Neural progenitor cell (in vitro differentiated cells): ENCODE results near the gene TCTN1. TPM values are rescaled to one million over a fixed set of nuclear protein-coding genes. Genes with fewer than 3 reads are reported as not detected.

Source experiments
- DNase-seq: peaks from one replicate; pipeline ENCODE4 v3.0.0-alpha.2; 2016; ENCODE audit warnings: low spot score
- H2AFZ ChIP-seq: fragments of 200-600 bp; sonication (generic); replicated peaks from 2 replicates; pipeline ENCODE4 v1.6.1; 2016; ENCODE audit warnings: antibody characterized with exemption
- H3F3A ChIP-seq: fragments of 200-600 bp; sonication (generic); 2 replicates; pipeline ENCODE4 v1.6.1; 2016; ENCODE audit warnings: antibody characterized with exemption, low read depth
- H3K27ac ChIP-seq: fragments of 200-600 bp; sonication (generic); 2 replicates; pipeline ENCODE4 v1.5.1; 2016; ENCODE audit warnings: mild to moderate bottlenecking
- H3K27me3 ChIP-seq: fragments of 200-600 bp; sonication (generic); 2 replicates; pipeline ENCODE4 v1.6.1; 2016; ENCODE audit warnings: mild to moderate bottlenecking, moderate library complexity
- H3K36me3 ChIP-seq: fragments of 200-600 bp; sonication (generic); 2 replicates; pipeline ENCODE4 v1.5.1; 2016
- H3K4me1 ChIP-seq: fragments of 200-600 bp; sonication (generic); 2 replicates; pipeline ENCODE4 v1.6.1; 2016; ENCODE audit warnings: mixed run types
- H3K4me2 ChIP-seq: fragments of 200-600 bp; sonication (generic); 2 replicates; pipeline ENCODE4 v1.6.1; 2016
- H3K4me3 ChIP-seq: fragments of 200-600 bp; sonication (generic); 2 replicates; pipeline ENCODE4 v1.5.1; 2016
- H3K79me2 ChIP-seq: fragments of 200-600 bp; sonication (generic); 2 replicates; pipeline ENCODE4 v1.6.1; 2016; ENCODE audit warnings: low read depth
- H3K9ac ChIP-seq: fragments of 200-600 bp; sonication (generic); 2 replicates; pipeline ENCODE4 v1.6.1; 2016
- H3K9me3 ChIP-seq: fragments of 200-600 bp; sonication (generic); 2 replicates; pipeline ENCODE4 v1.5.1; 2016; ENCODE audit warnings: low read depth
- H4K20me1 ChIP-seq: fragments of 200-600 bp; sonication (generic); 2 replicates; pipeline ENCODE4 v1.6.1; 2016; ENCODE audit warnings: low read depth
- H3K27ac Mint-ChIP-seq: 3 replicates; pipeline ENCODE4 v1.8.0; 2021; ENCODE audit warnings: mixed read lengths
- H3K27me3 Mint-ChIP-seq: 2 replicates; pipeline ENCODE4 v1.8.0; 2022; ENCODE audit warnings: low read depth, mild to moderate bottlenecking, inconsistent platforms, moderate library complexity, mixed read lengths; ENCODE audit not compliant: insufficient read depth
- H3K36me3 Mint-ChIP-seq: 3 replicates; pipeline ENCODE4 v1.8.0; 2021; ENCODE audit warnings: mixed read lengths
- H3K4me1 Mint-ChIP-seq: 3 replicates; pipeline ENCODE4 v1.8.0; 2021; ENCODE audit warnings: mixed read lengths
- H3K4me3 Mint-ChIP-seq: 3 replicates; pipeline ENCODE4 v1.8.0; 2021; ENCODE audit warnings: mild to moderate bottlenecking, moderate library complexity, mixed read lengths
- H3K9me3 Mint-ChIP-seq: 3 replicates; pipeline ENCODE4 v1.8.0; 2020; ENCODE audit warnings: mixed read lengths
- EZH2 ChIP-seq: fragments of 200-600 bp; sonication (generic); IDR thresholded peaks from 2 replicates; pipeline ENCODE4 v1.6.1; 2017; ENCODE audit warnings: antibody characterized with exemption, mild to moderate bottlenecking, moderate library complexity
- EZH2phosphoT487 ChIP-seq: fragments of 200-600 bp; sonication (generic); IDR thresholded peaks from 2 replicates; pipeline ENCODE4 v1.6.1; 2017; ENCODE audit warnings: antibody characterized with exemption
- total RNA-seq: library from RNA; depleted of rRNA; stranded (reverse); fragments of >200 nt; gene quantifications from 2 replicates; pipeline ENCODE4 v1.2.3, GENCODE V29; 2015; ENCODE audit warnings: low replicate concordance
- TF ChIP-seq, protein P1 (sequence below): fragments of 200-600 bp; sonication (generic); IDR thresholded peaks from 2 replicates; pipeline ENCODE4 v1.5.1; 2017; ENCODE audit warnings: antibody characterized with exemption, mild to moderate bottlenecking

TCTN1 gene
- total RNA-seq, 1 donor from 2014 or later: 42.7 TPM

DNA sequence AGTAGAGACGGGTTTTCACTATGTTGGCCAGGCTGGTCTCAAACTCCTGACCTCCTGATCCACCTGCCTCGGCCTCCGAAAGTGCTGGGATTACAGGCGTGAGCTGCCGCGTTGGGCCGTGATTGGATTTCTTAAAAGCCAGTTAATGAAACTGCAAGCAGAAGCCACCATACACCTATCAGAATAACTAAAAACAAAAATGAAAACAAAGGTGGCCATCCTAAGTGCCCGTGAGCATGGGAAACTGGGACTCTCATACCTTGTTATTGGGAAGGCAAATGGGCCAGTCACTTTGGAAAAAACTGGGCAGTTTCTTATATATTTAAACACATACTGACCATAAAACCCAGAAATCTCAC, 7.7 kb upstream of the TCTN1 start:
- TF ChIP-seq, protein P1, sequence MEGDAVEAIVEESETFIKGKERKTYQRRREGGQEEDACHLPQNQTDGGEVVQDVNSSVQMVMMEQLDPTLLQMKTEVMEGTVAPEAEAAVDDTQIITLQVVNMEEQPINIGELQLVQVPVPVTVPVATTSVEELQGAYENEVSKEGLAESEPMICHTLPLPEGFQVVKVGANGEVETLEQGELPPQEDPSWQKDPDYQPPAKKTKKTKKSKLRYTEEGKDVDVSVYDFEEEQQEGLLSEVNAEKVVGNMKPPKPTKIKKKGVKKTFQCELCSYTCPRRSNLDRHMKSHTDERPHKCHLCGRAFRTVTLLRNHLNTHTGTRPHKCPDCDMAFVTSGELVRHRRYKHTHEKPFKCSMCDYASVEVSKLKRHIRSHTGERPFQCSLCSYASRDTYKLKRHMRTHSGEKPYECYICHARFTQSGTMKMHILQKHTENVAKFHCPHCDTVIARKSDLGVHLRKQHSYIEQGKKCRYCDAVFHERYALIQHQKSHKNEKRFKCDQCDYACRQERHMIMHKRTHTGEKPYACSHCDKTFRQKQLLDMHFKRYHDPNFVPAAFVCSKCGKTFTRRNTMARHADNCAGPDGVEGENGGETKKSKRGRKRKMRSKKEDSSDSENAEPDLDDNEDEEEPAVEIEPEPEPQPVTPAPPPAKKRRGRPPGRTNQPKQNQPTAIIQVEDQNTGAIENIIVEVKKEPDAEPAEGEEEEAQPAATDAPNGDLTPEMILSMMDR: no peak
- TF ChIP-seq EZH2 (no peak), EZH2phosphoT487 (no peak)
- H3K79me2 ChIP-seq: no peaks in the 10 kb centered on the region
- H3K9me3 ChIP-seq: no peaks in the 10 kb centered on the region
- H3K4me1 ChIP-seq: no peaks in the 10 kb centered on the region
- DNase-seq: no peak
- Mint-ChIP-seq H3K4me3 (no peak overlapping the region), H3K4me1 (no peaks in the 10 kb centered on the region), H3K27ac (no peak overlapping the region), H3K36me3 (no peaks in the 10 kb centered on the region), H3K27me3 (peaks cover 7% of the 10 kb centered on the region), H3K9me3 (no peaks in the 10 kb centered on the region)
- H3K9ac ChIP-seq: no peak overlapping the region
- no peak overlapping the region for H2AFZ ChIP-seq
- H3K4me2 ChIP-seq: no peak overlapping the region
- H3K27me3 ChIP-seq: no peaks in the 10 kb centered on the region
- no peak overlapping the region for H3K4me3 ChIP-seq
- no peaks in the 10 kb centered on the region for H3K36me3 ChIP-seq
- H4K20me1 ChIP-seq: no peaks in the 10 kb centered on the region
- no peaks in the 10 kb centered on the region for H3F3A ChIP-seq
- no peak overlapping the region for H3K27ac ChIP-seq

DNA sequence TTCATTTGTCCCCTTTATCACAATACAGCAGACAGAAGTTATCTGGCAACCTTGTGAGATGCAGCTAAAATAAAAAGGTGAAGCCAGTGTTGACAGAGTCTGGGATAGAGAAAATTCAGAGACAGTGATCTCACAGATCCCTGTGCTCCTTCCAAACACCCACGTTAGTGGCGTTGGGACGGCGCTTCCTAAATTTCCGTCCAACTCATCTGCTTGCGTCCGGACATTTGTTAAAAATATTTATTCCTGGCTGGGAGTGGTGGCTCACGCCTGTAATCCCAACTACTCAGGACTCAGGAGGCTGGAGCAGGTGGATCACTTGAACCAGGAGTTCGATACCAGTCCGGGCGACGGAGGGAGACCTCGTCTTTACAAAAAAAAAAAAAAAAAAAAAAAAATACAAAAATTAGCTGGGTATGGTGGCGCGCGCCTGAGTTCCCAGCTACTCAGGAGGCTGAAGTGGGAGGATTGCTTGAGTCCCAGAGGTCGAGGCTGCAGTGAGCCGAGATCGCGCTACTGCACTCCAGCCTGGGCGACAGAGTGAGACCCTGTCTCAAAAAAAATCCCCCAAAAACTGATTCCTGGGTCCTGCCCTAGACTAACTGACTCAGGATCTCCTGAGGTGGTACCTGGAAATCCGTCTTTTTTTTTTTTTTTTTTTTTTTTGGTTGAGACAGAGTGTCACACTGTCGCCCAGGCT, 708 bp upstream of the TCTN1 start:
- Histone ChIP-seq H3K4me2 (peak overlapping the region; percentile 82), H3K27me3 (no peaks in the 10 kb centered on the region), H4K20me1 (no peaks in the 10 kb centered on the region), H3K4me3 (peak overlapping the region; percentile 60), H3K79me2 (no peaks in the 10 kb centered on the region), H3K4me1 (peaks cover 8% of the 10 kb centered on the region), H3F3A (no peaks in the 10 kb centered on the region), H2AFZ (peak overlapping the region; percentile 71), H3K27ac (no peak overlapping the region), H3K36me3 (no peaks in the 10 kb centered on the region), H3K9me3 (no peaks in the 10 kb centered on the region), H3K9ac (no peak overlapping the region)
- Mint-ChIP-seq H3K4me1 (peaks cover 11% of the 10 kb centered on the region), H3K9me3 (no peaks in the 10 kb centered on the region), H3K36me3 (peaks cover 4% of the 10 kb centered on the region), H3K27ac (peak overlapping the region; percentile 76), H3K27me3 (peaks cover 8% of the 10 kb centered on the region), H3K4me3 (peak overlapping the region; percentile 85)
- DNase-seq: peak; percentile 5
- TF ChIP-seq, protein P1: no peak
- TF ChIP-seq EZH2phosphoT487 (no peak), EZH2 (no peak)

DNA sequence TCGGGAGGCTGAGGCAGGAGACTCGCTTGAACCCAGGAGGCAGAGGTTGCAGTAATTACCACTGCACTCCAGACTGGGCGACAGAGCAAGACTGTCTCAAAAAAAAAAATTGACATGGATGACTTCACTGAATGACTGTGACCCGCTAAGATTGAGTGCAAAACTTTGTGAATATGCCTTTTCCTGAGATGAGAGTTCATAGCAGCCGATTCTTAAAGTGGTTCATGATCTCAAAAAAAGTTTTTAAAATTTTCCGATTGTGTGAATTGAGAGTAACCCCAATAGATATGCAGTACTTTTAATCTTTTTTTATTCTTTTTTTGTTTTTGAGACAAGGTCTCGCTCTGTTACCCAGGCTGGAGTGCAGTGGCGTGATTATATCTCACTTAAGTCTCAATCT, 1.2 kb downstream of the TCTN1 start:
- H3K27ac ChIP-seq: no peak overlapping the region
- peak overlapping the region; percentile 60 for H3K4me3 ChIP-seq
- Mint-ChIP-seq H3K9me3 (no peaks in the 10 kb centered on the region), H3K4me3 (peak overlapping the region; percentile 85), H3K4me1 (peaks cover 11% of the 10 kb centered on the region), H3K27me3 (peaks cover 3% of the 10 kb centered on the region), H3K36me3 (peaks cover 4% of the 10 kb centered on the region), H3K27ac (no peak overlapping the region)
- no peaks in the 10 kb centered on the region for H3K79me2 ChIP-seq
- DNase-seq: no peak
- no peak overlapping the region for H3K9ac ChIP-seq
- TF ChIP-seq, protein P1: no peak
- TF ChIP-seq EZH2: no peak
- no peak for TF ChIP-seq EZH2phosphoT487
- H3K36me3 ChIP-seq: no peaks in the 10 kb centered on the region
- H2AFZ ChIP-seq: no peak overlapping the region
- H4K20me1 ChIP-seq: no peaks in the 10 kb centered on the region
- peak overlapping the region; percentile 82 for H3K4me2 ChIP-seq
- peaks cover 8% of the 10 kb centered on the region for H3K4me1 ChIP-seq
- H3K27me3 ChIP-seq: no peaks in the 10 kb centered on the region
- no peaks in the 10 kb centered on the region for H3F3A ChIP-seq
- H3K9me3 ChIP-seq: no peaks in the 10 kb centered on the region
